SK-N-SH (cell line): ENCODE measurements around the gene RICTOR. TPM values are rescaled to one million over a fixed set of nuclear protein-coding genes. Genes with fewer than 3 reads are reported as not detected.

Experiments used
- CTCF ChIA-PET: fragments of 300-600, 350-600 bp; formaldehyde crosslinking; extraction: SDS; loops from one replicate; lab custom pipeline; 2021; lab: Yijun Ruan, JAX
- POLR2A ChIA-PET: fragments of 350-600 bp; sonication (Branson Sonifier 250); formaldehyde crosslinking; extraction: SDS; loops from one replicate; lab custom pipeline; 2020; ENCODE audit warnings: antibody characterized with exemption, inconsistent platforms; lab: Yijun Ruan, JAX
- DNase-seq: peaks from one replicate; pipeline ENCODE4 v3.0.0; 2012
- H2AFZ ChIP-seq: fragments of 200-600 bp; sonication (generic); 2 replicates; pipeline ENCODE4 v1.8.1; 2016; ENCODE audit warnings: antibody characterized with exemption, mild to moderate bottlenecking, low read depth
- H3F3A ChIP-seq: fragments of 200-600 bp; sonication (generic); replicated peaks from 2 replicates; pipeline ENCODE3; 2016; ENCODE audit warnings: antibody characterized with exemption, mild to moderate bottlenecking; ENCODE audit not compliant: insufficient read depth
- H3K27ac ChIP-seq, 2 experiments: fragments of 200-500 bp in 1 of 2; fragments of 200-600 bp in 1 of 2; sonication (Bioruptor generic) in 1 of 2; sonication (generic), shearing (Covaris generic) in 1 of 2; 2 replicates each; pipeline versions ENCODE4 v1.5.1 to v1.6.1; 2014 to 2016; ENCODE audit warnings: low read depth in 2 of 2, inconsistent platforms in 1 of 2, low read length in 1 of 2, mild to moderate bottlenecking in 1 of 2, mixed read lengths in 1 of 2
- H3K27me3 ChIP-seq: fragments of 200-600 bp; sonication (generic), shearing (Covaris generic); 2 replicates; pipeline ENCODE4 v1.6.1; 2016; ENCODE audit warnings: mixed run types; ENCODE audit not compliant: insufficient read depth
- H3K36me3 ChIP-seq, 2 experiments: fragments of 200-500 bp in 1 of 2; fragments of 200-600 bp in 1 of 2; sonication (Bioruptor generic) in 1 of 2; sonication (generic) in 1 of 2; replicated peaks in 1 of 2; 2 replicates each; pipeline versions ENCODE3 to v1.5.1; 2014 to 2016; ENCODE audit warnings: low read length in 1 of 2, mild to moderate bottlenecking in 1 of 2; ENCODE audit not compliant: insufficient read depth in 2 of 2, control insufficient read depth in 1 of 2
- H3K4me1 ChIP-seq, 2 experiments: fragments of 200-500 bp in 1 of 2; fragments of 200-600 bp in 1 of 2; sonication (Bioruptor generic) in 1 of 2; sonication (generic), shearing (Covaris generic) in 1 of 2; 2 replicates each; pipeline versions ENCODE4 v1.5.1 to v1.6.1; 2014 to 2016; ENCODE audit warnings: low read depth in 1 of 2, low read length in 1 of 2, mixed run types in 1 of 2; ENCODE audit not compliant: insufficient read depth in 2 of 2, control insufficient read depth in 1 of 2
- H3K4me2 ChIP-seq: fragments of 200-600 bp; sonication (generic), shearing (Covaris generic); 2 replicates; pipeline ENCODE4 v1.6.1; 2017; ENCODE audit warnings: mixed run types
- H3K4me3 ChIP-seq, 2 experiments: fragments of 200-500 bp in 1 of 2; fragments of 200-600 bp in 1 of 2; sonication (Bioruptor generic) in 1 of 2; sonication (generic), shearing (Covaris generic) in 1 of 2; 2 replicates each; pipeline versions ENCODE4 v1.5.1 to v1.8.1; 2014 to 2016; ENCODE audit warnings: low read depth in 2 of 2, inconsistent platforms in 1 of 2, low read length in 1 of 2, mild to moderate bottlenecking in 1 of 2, mixed read lengths in 1 of 2, moderate library complexity in 1 of 2
- H3K79me2 ChIP-seq: fragments of 200-600 bp; sonication (generic); 2 replicates; pipeline ENCODE4 v1.8.1; 2017; ENCODE audit warnings: mild to moderate bottlenecking; ENCODE audit not compliant: insufficient read depth
- H3K9ac ChIP-seq: fragments of 200-600 bp; sonication (generic); 2 replicates; pipeline ENCODE4 v1.6.1; 2017; ENCODE audit warnings: mixed run types
- H3K9me2 ChIP-seq: fragments of 200-600 bp; sonication (generic); 2 replicates; pipeline ENCODE4 v1.6.1; 2017; ENCODE audit warnings: mixed run types
- H3K9me3 ChIP-seq: fragments of 200-600 bp; sonication (generic); 2 replicates; pipeline ENCODE4 v1.6.1; 2017; ENCODE audit warnings: mixed run types, mild to moderate bottlenecking, moderate library complexity
- H4K20me1 ChIP-seq: fragments of 200-600 bp; sonication (generic); 2 replicates; pipeline ENCODE4 v1.6.1; 2017; ENCODE audit warnings: mild to moderate bottlenecking, mixed run types; ENCODE audit not compliant: insufficient read depth
- CHD2 ChIP-seq: fragments of 150-350 bp; IDR thresholded peaks from 2 replicates; pipeline ENCODE4 v1.6.1; 2018; ENCODE audit warnings: low read length; ENCODE audit not compliant: partially characterized antibody
- MEF2A ChIP-seq: IDR thresholded peaks from 2 replicates; pipeline ENCODE4 v1.4.0; 2012; ENCODE audit warnings: low read depth, borderline replicate concordance
- POLR2AphosphoS5 ChIP-seq: IDR thresholded peaks from 2 replicates; pipeline ENCODE4 v1.6.1; 2012; ENCODE audit warnings: low read depth, low read length
- REST ChIP-seq: IDR thresholded peaks from 2 replicates; pipeline ENCODE4 v1.6.1; 2012; ENCODE audit warnings: mild to moderate bottlenecking, low read depth, low read length, moderate library complexity
- RXRA ChIP-seq: IDR thresholded peaks from 2 replicates; pipeline ENCODE4 v1.4.0; 2012; ENCODE audit warnings: low read depth, mild to moderate bottlenecking, borderline replicate concordance
- TCF12 ChIP-seq: IDR thresholded peaks from 2 replicates; pipeline ENCODE4 v1.4.0; 2012
- ZBTB33 ChIP-seq: IDR thresholded peaks from 2 replicates; pipeline ENCODE4 v1.4.0; 2012; ENCODE audit warnings: low read depth, borderline replicate concordance
- WGBS: methylation state at CpG from one replicate; pipeline ENCODE4 v1.1.6; 2017; ENCODE audit warnings: low lambda C conversion rate; 5-methylcytosine and 5-hydroxymethylcytosine counted together
- polyA plus RNA-seq, 3 experiments: library from polyadenylated mRNA; depleted of rRNA; stranded (reverse); fragments of >200 nt; gene quantifications; 2 replicates each; pipeline ENCODE4 v1.2.3, GENCODE V29; 2012
- TF ChIP-seq, protein P1 (sequence below): IDR thresholded peaks from 2 replicates; pipeline ENCODE4; 2012

Gene RICTOR
- polyA plus RNA-seq, 1 of the 3 experiments (the other 2 are of a cell fraction): 1.6 TPM

DNA sequence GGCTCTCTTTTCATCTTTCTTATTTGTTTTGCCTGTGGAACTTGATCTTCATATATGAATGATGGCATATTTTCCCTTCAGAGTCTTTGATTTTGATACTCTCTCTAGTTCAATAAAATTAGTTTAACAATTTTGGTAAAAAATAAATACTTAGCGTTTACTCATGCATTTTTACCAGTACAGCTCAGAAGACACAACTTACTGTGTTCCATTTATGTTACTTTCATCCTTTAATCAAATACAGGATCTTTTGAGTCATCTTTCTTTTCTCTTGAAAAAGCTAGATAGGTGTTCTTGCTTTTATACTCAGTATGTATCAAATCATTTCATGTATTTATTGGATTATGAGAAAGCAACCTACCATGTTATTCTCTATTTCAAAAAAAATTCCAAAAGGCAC is 47.1 kb upstream of the RICTOR start:
- no peak overlapping the region for H2AFZ ChIP-seq
- no peaks in the 10 kb centered on the region for H3K9me2 ChIP-seq
- no peaks in the 10 kb centered on the region for H3K4me1 ChIP-seq
- no peak overlapping the region for H3K27ac ChIP-seq
- peaks cover 6% of the 10 kb centered on the region for H3F3A ChIP-seq
- no peak for DNase-seq
- no peak for TF ChIP-seq TCF12
- TF ChIP-seq, protein P1, sequence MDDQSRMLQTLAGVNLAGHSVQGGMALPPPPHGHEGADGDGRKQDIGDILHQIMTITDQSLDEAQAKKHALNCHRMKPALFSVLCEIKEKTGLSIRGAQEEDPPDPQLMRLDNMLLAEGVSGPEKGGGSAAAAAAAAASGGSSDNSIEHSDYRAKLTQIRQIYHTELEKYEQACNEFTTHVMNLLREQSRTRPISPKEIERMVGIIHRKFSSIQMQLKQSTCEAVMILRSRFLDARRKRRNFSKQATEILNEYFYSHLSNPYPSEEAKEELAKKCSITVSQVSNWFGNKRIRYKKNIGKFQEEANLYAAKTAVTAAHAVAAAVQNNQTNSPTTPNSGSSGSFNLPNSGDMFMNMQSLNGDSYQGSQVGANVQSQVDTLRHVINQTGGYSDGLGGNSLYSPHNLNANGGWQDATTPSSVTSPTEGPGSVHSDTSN: no peak
- no peak for TF ChIP-seq POLR2AphosphoS5
- no peak for TF ChIP-seq MEF2A
- no peak for TF ChIP-seq RXRA
- H4K20me1 ChIP-seq: no peaks in the 10 kb centered on the region
- ChIA-PET POLR2A (no interaction called here), CTCF (interaction anchor here (1.3 to 1.4 kb wide), 2 partner anchors 41 to 96 kb away, joined by 5 to 7 read pairs; no protein-coding TSS in a partner anchor)
- no peaks in the 10 kb centered on the region for H3K9me3 ChIP-seq
- no peak overlapping the region for H3K9ac ChIP-seq
- no peaks in the 10 kb centered on the region for H3K79me2 ChIP-seq
- H3K4me2 ChIP-seq: no peak overlapping the region
- no peak overlapping the region for H3K4me3 ChIP-seq
- 6% methylated on average over 1 of the region's 1 CpG for WGBS
- no peaks in the 10 kb centered on the region for H3K36me3 ChIP-seq
- peaks cover 23% of the 10 kb centered on the region; the same call in 1 of the 2 replicates for H3K27me3 ChIP-seq

GRCh38 chr5:39120052-39120420 is 45.8 kb upstream of the RICTOR start:
- Histone ChIP-seq H3K4me2 (no peak overlapping the region), H3K9me3 (no peaks in the 10 kb centered on the region), H3K27me3 (peaks cover 23% of the 10 kb centered on the region; the same call in 1 of the 2 replicates), H3K79me2 (no peaks in the 10 kb centered on the region), H4K20me1 (no peaks in the 10 kb centered on the region), H3K4me3 (no peak overlapping the region), H3F3A (peaks cover 6% of the 10 kb centered on the region), H3K36me3 (no peaks in the 10 kb centered on the region), H3K9ac (no peak overlapping the region), H3K9me2 (no peaks in the 10 kb centered on the region), H2AFZ (no peak overlapping the region), H3K4me1 (no peaks in the 10 kb centered on the region), H3K27ac (no peak overlapping the region)
- CTCF ChIA-PET: interaction anchor here (1.0 to 1.4 kb wide), 6 partner anchors 23 to 679 kb away, joined by 3 to 7 read pairs (median 4); no protein-coding TSS in a partner anchor
- no peak for TF ChIP-seq REST
- TF ChIP-seq CHD2: no peak
- no peak for TF ChIP-seq ZBTB33
- POLR2A ChIA-PET: no interaction called here
- DNase-seq: no peak
- 21% methylated on average over 1 of the region's 1 CpG for WGBS
